ENCODE results near the gene FIS1.
"Not testable (repeated sequence)": the region's sequence is repeated elsewhere in the genome, so short reads cannot be mapped to it uniquely, and the experiment has no call there.

The FIS1 gene

DNA sequence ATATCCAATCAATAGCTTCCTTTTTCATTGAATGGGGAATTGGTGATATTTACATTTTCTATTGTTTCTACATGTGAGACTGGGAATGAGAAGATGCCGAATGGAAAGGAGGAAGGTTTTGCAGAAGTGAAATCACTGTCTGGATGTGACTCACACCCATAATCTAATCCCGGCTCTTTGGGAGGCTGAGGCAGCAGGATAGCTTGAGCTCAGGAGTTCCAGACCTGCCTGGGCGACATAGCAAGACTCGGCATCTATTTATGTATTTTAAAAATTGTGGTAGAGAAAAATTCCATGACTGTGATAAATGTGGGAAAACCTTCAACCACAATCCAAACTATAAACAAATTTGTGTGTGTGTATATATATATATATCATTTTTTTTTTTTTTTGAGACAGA lies 10.9 kb upstream of the FIS1 start:
- no peak for DNase-seq (ENCODE audit: low read depth)

DNA sequence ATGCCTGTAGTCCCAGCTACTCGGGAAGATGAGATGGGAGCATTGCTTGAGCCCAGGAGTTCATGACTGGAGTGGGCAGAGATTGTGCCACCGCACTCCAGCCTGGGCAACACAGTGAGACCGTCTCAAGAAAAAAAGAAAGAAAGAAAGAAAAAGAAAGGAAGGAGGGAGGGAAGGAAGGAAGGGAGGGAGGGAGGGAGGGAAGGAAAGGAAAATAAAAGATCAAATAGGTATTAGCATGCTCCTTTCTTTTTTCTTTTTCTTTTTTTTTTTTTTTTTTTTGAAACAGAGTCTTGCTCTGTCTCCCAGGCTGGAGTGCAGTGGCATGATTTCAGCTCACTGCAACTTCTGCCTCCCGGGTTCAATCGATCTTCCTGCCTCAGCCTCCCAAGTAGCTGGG lies 8.3 kb upstream of the FIS1 start:
- not testable (repeated sequence) for DNase-seq (ENCODE audit: low read depth)

DNA sequence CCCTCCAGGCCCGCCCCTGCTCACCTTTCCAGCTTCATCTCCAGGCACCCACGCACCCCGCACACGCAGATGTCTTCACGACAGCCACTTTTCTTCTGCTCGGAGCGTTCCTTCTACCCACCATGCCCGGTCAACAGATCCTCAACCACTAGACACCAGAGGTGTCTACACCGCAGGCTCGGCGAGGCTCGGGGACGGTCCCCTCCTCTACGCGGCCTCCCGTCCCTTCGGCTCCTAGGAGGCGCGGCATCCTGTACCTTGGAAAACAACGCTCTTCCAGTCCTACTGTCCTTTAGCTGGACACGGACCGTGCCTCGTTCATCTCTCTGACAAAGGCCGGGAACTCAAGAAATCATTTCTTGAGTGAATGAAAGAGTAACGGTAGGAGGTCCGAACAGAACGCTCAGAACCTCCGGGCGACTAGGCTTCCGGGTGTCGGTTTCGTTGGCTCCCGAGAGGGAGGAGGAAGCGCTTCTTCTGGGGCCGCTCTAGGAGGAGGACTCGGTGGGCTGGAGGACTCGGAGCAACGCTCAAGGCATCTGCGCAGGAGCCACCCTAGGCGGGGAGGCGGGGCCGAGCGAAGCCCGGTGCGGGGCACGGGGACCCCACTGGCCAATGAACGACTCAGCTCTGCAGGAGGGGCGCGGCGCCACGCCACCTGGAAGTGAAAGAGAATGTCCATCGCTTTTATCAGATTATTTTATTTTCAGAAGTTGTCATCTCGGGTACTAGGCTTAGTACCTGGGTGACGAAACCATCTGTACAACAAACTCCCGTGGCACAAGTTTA lies 7.2 kb upstream of the FIS1 start:
- peak; percentile 91 for DNase-seq (ENCODE audit: low read depth)

- DNase-seq (ENCODE audit: low read depth), result no peak
Measured at GRCh38 chr7:101250324-101250723, 5.4 kb upstream of the FIS1 start.

DNA sequence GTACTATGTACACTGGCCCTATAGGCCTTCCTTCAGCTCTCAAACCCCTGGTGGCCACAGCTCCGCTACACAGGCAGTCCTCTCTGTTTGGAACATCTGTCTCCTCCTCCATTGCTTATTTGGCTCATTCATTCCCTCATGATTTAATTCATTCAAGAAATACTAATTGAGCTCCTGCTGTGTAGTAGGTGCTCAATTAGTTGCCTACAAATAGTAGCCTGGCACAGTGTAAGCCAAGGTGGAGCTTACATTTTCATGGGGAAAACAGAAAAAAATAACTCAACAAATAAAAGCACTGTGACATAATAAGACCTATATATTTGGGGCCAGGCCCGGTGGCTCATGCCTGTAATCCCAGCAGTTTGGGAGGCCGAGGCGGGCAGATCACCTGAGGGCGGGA lies 3.4 kb upstream of the FIS1 start:
- no peak for DNase-seq (ENCODE audit: low read depth)

- no peak for DNase-seq (ENCODE audit: low read depth)
Measured at GRCh38 chr7:101245147-101245668, 327 bp upstream of the FIS1 start.

DNA sequence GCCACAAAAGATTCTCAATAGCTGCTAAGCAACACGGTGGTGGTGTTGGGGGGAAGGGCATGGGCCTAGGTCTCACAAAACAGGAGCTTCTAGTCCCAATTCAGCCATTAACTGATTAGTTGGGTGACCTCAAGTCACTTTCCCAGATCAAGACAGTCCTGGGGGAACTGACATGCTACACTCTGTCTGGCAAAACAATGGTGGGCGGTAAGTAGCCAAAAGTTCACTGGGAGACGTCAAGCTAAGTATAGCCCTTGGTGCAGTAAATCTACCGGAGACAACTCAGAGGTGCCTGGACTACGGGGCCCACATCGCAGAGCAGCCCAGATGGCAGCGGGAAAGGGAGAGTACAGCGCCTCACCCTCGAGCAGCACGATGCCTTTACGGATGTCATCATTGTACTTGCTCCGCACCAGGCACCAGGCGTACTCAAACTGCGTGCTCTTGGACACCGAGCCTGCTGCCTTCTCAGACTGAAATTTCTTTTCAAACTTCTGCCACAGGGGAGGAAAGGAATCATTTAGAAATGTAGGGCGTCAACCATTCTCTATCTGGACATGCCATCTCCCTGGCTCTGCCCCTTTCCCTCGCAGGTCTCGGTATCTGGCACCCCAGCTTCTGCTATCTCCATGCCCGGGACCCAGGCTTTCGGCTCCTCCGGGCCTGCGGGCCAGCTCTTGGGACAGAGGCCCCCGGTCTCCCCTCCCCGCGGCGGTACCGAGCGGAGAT lies 1.1 kb downstream of the FIS1 start:
- no peak for DNase-seq (ENCODE audit: low read depth)

DNA sequence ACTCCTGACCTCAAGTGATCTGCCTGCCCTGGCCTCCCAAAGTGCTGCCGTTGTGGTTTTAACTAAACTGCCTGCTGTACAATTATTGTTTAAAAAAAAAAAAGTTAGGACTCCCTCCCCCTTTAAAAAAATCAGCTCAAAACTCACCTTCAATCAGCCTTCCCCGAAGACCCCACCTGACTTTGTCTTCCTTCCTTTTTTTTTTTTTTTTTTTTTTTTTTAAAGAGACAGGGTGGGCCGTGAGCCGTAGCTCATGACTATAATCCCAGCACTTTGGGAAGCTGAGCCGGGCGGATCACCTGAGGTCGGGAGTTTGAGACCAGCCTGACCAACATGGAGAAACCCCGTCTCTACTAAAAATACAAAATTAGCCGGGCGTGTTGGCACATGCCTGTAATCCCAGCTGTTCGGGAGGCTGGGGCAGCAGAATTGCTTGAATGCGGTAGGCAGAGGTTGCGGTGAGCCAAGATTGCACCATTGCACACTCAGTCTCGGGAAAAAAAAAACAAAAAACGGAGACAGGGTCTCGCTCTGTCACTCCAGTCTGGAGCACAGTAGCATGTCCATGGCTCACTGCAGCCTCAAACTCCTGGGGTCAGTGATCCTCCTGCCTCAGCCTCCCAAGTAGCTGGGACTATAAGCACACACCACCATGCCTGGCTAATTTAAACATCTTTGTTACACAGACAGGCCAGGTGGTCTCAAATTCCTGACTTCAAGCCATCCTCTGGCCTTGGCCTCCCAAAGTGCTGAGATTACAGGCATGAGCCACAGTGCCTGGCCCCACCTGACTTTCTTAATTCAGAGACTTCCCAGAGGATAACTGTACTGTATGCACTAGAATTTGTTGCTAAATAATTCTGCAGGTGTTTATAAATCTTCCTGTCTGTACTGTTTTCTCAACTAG lies 3.2 kb downstream of the FIS1 start:
- no peak for DNase-seq (ENCODE audit: low read depth)

GRCh38 chr7:101241015-101241363 lies 3.9 kb downstream of the FIS1 start:
- no peak for DNase-seq (ENCODE audit: low read depth)

GRCh38 chr7:101240226-101241014 lies 4.5 kb downstream of the FIS1 start:
- DNase-seq (ENCODE audit: low read depth), result no peak

DNA sequence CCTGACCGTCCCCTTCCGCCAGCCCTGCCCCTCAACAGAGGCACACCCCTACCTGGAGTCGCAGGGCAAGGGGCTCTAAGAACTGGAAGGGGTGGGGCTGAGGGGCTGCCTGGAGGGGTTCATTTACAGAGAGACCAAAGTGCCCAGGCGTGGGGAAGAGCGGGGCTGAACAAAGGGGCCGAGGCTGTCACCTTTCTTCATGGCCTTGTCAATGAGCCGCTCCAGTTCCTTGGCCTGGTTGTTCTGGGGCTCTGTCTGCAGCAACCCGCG lies 5.0 kb downstream of the FIS1 start:
- no peak for DNase-seq (ENCODE audit: low read depth)

DNA sequence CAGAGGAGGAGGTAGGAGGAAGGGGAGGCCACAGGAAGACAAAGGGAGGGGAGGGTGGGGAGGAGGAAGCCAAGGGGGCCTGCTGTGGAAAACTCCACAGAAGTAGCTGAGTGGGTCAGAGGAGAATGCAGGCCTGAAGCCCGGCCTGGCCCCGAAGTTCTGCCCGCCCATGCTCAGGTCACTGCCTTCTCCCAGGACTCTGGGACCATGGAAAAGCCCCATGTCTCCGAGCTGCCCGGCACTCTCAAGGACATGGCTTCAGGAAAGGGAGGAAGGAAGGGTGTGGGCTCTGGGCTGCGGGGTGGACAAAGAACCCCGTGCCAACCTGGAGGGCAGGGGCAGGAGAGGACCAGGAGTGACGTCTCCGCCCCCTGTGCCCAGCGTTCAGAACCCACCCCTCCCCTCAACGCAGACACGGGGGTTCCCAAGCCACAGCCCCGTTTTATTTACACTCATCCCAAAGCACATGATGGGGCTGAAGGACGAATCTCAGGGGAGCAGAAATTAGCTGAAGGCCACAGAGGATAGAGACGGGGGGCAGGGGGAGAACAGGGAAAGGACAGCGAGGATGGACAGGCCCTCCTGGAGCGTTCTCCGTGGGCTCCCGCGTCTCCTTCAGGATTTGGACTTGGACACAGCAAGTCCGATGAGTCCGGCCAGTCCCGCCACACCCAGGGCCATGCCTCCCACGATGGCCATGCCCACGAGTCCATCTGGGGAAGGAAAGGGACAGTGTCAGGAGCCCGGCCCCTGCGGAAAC lies 5.5 kb downstream of the FIS1 start:
- DNase-seq (ENCODE audit: low read depth), result no peak

DNA sequence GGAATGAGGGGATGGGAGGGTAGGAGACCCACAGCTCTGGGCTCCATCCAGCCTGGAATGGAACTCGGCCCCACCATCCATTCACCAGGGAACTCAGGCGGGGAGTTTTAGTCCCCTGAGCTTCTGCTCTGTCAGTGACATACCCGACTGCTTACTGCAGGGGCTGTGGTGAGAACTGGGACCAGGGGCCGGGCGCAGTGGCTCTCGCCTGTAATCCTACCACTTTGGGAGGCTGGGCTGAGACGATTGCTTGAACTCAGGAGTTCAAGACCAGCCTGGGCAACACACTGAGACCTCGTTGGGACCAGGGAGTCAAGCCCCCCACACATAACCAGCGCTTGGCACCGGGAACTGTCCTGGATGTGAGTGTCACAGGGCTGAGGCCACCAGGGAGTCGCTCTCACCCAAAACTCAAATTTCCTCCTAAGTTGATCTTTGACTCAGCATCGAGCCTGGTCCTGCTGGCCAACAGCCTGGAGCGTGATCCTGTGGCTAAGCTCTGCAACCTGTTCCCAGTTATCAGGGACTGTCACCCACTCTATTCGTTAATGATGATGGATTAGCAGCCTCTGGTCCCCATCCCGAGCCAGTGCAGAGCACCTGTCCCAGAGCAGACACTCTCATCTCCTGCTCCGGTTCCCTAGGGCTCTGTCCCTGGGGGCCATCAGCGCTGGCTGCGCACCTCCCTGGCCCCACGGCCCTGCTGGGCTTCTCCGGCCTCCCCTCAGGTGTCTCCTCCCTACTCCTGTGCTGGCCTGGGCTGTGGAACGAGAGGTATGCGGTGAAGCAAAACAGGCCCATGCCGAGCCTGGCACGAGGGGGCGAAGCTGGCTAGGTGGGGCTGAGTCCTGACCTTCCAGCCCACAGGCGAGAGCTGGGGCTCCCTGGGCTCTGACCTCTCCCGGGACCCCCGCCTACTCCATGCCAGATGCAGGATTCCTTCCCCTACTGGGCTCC lies 6.4 kb downstream of the FIS1 start:
- no peak for DNase-seq (ENCODE audit: low read depth)

DNA sequence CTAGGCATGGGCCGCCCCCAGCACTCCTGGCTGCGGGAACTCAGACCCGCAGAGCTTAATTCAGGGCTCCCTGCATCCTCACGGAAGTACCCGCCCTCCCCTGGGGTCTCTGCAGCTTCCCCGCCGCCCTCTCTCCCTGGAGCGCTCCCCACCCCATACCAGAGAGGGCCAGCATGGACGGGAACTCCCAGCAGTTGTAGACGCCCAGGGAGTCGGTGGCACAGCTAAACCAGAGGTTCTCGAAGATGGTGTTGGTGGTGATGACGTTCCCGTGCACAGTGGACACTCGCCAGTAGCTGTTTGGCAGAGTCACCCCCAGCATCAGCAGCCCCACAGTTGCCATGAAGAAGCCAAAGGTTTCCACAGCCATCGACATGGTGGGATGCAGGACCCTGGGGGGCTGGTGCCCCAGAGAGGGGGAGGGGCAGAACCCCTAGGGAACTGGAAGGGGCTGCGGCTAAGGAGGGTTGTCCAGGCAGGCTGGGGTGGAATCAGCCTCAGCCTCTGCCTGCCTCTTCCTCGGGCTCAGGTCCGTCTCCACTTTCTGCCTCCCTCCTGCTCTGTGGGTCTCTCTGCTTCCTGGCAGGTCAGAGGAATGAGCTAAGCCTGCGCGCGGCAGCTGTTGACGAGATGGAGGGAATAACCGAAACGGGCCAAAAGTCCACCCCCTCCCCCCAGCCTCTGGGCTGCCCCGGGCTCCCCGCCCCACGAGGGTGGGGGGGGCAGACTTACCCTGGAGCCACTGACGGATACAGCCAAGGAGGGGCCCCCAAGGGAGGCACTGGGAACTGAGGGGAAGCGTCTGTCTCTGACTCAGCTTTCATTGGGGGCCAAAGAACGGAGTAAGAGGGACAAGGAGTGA lies 7.4 kb downstream of the FIS1 start, which contains the start of gene CLDN15:
Gene CLDN15 (minus strand): TSS at position 597 of the 862 bp plus-strand sequence. CDS start 221 bp downstream, at position 376.
- DNase-seq (ENCODE audit: low read depth), result no peak

DNA sequence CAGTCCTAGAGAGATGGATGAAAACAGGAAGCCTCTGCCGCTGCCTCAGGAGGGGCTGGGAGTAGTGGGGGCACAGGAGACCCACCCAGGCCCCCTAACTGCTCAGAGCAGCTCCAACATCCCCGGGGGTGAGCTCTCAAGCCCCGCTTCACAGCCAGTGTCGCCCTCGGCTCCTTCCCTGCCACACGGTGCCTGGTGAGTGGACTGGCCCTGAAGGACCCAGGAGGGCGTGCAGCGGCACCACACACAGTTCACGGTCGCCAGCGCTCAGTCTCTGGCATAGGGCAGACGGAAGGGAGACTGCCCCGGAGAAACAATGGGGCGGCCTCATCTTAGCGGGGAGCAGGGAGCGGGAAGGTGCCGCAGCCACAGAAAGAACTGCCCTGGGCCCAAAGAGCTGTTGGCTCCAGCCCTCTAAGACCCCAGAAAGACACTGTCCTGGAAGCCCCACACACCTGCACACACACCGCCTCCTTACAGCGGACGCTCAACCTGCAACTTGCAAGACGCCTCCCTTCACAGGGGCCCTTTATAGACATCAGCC lies 8.5 kb downstream of the FIS1 start:
- no peak for DNase-seq (ENCODE audit: low read depth)

GRCh38 chr7:101235522-101235921 lies 9.4 kb downstream of the FIS1 start:
- DNase-seq (ENCODE audit: low read depth), result no peak

GRCh38 chr7:101235050-101235449 lies 9.8 kb downstream of the FIS1 start:
- DNase-seq (ENCODE audit: low read depth), result no peak

- no peak for DNase-seq (ENCODE audit: low read depth)
Measured at GRCh38 chr7:101234636-101235035, 10.2 kb downstream of the FIS1 start.

All from GM04503 (cell line).